ENCODE data around the gene PCCA.

PCCA gene

GRCh38 chr13:100483139-100483538, 394.2 kb downstream of the PCCA start:
- H3K27me3 Mint-ChIP-seq, result no peaks in the 10 kb centered on the region

GRCh38 chr13:100483841-100484381, 395.0 kb downstream of the PCCA start:
- Mint-ChIP-seq H3K4me3 (no peak overlapping the region), H3K9me3 (no peaks in the 10 kb centered on the region), H3K27ac (peak overlapping the region; percentile 1), H3K36me3 (no peaks in the 10 kb centered on the region), H3K27me3 (no peaks in the 10 kb centered on the region), H3K4me1 (peaks cover 16% of the 10 kb centered on the region)
- no peak for ATAC-seq (ENCODE audit: low read depth)
- no peak for DNase-seq (ENCODE audit: low spot score in 2 of 2)

More at GRCh38 chr13:100483139-100483538, 394.2 kb downstream of the PCCA start:
- Mint-ChIP-seq H3K27ac (peak overlapping the region; percentile 1), H3K9me3 (no peaks in the 10 kb centered on the region), H3K4me1 (peaks cover 16% of the 10 kb centered on the region), H3K4me3 (no peak overlapping the region), H3K36me3 (no peaks in the 10 kb centered on the region)
- DNase-seq (ENCODE audit: low spot score in 2 of 2) (no peak), ATAC-seq (ENCODE audit: low read depth) (no peak)

- Mint-ChIP-seq H3K4me1 (peaks cover 16% of the 10 kb centered on the region), H3K27me3 (no peaks in the 10 kb centered on the region), H3K27ac (no peak overlapping the region), H3K36me3 (no peaks in the 10 kb centered on the region), H3K4me3 (no peak overlapping the region), H3K9me3 (no peaks in the 10 kb centered on the region)
- no peak for DNase-seq (ENCODE audit: low spot score in 2 of 2)
- ATAC-seq (ENCODE audit: low read depth), result no peak
Observed at GRCh38 chr13:100484702-100485101, 395.8 kb downstream of the PCCA start.

GRCh38 chr13:100485265-100485664, 396.4 kb downstream of the PCCA start:
- no peak overlapping the region for H3K27ac Mint-ChIP-seq
- H3K4me3 Mint-ChIP-seq, result no peak overlapping the region
- no peaks in the 10 kb centered on the region for H3K9me3 Mint-ChIP-seq
- no peaks in the 10 kb centered on the region for H3K27me3 Mint-ChIP-seq
- DNase-seq (ENCODE audit: low spot score in 2 of 2), result no peak
- H3K4me1 Mint-ChIP-seq, result peaks cover 16% of the 10 kb centered on the region
- no peaks in the 10 kb centered on the region for H3K36me3 Mint-ChIP-seq
- ATAC-seq (ENCODE audit: low read depth), result no peak

- no peaks in the 10 kb centered on the region for H3K27me3 Mint-ChIP-seq
- ATAC-seq (ENCODE audit: low read depth) (no peak), DNase-seq (ENCODE audit: low spot score in 2 of 2) (no peak)
- H3K4me1 Mint-ChIP-seq, result no peaks in the 10 kb centered on the region
- H3K9me3 Mint-ChIP-seq, result no peaks in the 10 kb centered on the region
- no peak overlapping the region for H3K27ac Mint-ChIP-seq
- H3K4me3 Mint-ChIP-seq, result no peak overlapping the region
- H3K36me3 Mint-ChIP-seq, result peaks cover 2% of the 10 kb centered on the region
Observed at GRCh38 chr13:100490692-100491091, 401.8 kb downstream of the PCCA start.

GRCh38 chr13:100491164-100491842, 402.4 kb downstream of the PCCA start:
- H3K27me3 Mint-ChIP-seq, result no peaks in the 10 kb centered on the region
- no peak overlapping the region for H3K4me3 Mint-ChIP-seq
- no peak for ATAC-seq (ENCODE audit: low read depth)
- DNase-seq (ENCODE audit: low spot score in 2 of 2), result no peak
- peaks cover 2% of the 10 kb centered on the region for H3K36me3 Mint-ChIP-seq
- no peak overlapping the region for H3K27ac Mint-ChIP-seq
- H3K9me3 Mint-ChIP-seq, result no peaks in the 10 kb centered on the region
- H3K4me1 Mint-ChIP-seq, result no peaks in the 10 kb centered on the region

GRCh38 chr13:100493418-100493817, 404.5 kb downstream of the PCCA start:
- H3K36me3 Mint-ChIP-seq, result peaks cover 4% of the 10 kb centered on the region
- H3K4me3 Mint-ChIP-seq, result no peak overlapping the region
- DNase-seq (ENCODE audit: low spot score in 2 of 2), result no peak
- H3K4me1 Mint-ChIP-seq, result no peaks in the 10 kb centered on the region
- no peaks in the 10 kb centered on the region for H3K9me3 Mint-ChIP-seq
- no peak for ATAC-seq (ENCODE audit: low read depth)
- H3K27me3 Mint-ChIP-seq, result no peaks in the 10 kb centered on the region
- H3K27ac Mint-ChIP-seq, result no peak overlapping the region

- Mint-ChIP-seq H3K27ac (no peak overlapping the region), H3K36me3 (peaks cover 4% of the 10 kb centered on the region), H3K4me1 (no peaks in the 10 kb centered on the region), H3K27me3 (no peaks in the 10 kb centered on the region), H3K4me3 (no peak overlapping the region), H3K9me3 (no peaks in the 10 kb centered on the region)
- DNase-seq (ENCODE audit: low spot score in 2 of 2), result no peak
- no peak for ATAC-seq (ENCODE audit: low read depth)
Observed at GRCh38 chr13:100495455-100495854, 406.6 kb downstream of the PCCA start.

GRCh38 chr13:100497389-100497788, 408.5 kb downstream of the PCCA start:
- Mint-ChIP-seq H3K4me3 (no peak overlapping the region), H3K27me3 (no peaks in the 10 kb centered on the region), H3K9me3 (no peaks in the 10 kb centered on the region), H3K4me1 (no peaks in the 10 kb centered on the region), H3K27ac (no peak overlapping the region), H3K36me3 (peaks cover 2% of the 10 kb centered on the region)
- DNase-seq (ENCODE audit: low spot score in 2 of 2) (no peak), ATAC-seq (ENCODE audit: low read depth) (no peak)

- Mint-ChIP-seq H3K4me3 (no peak overlapping the region), H3K9me3 (no peaks in the 10 kb centered on the region), H3K27ac (no peak overlapping the region), H3K36me3 (peaks cover 2% of the 10 kb centered on the region), H3K4me1 (peaks cover 9% of the 10 kb centered on the region), H3K27me3 (peaks cover 8% of the 10 kb centered on the region)
- DNase-seq (ENCODE audit: low spot score in 2 of 2) (no peak), ATAC-seq (ENCODE audit: low read depth) (no peak)
Observed at GRCh38 chr13:100502446-100502845, 413.6 kb downstream of the PCCA start.

GRCh38 chr13:100503622-100504021, 414.7 kb downstream of the PCCA start:
- Mint-ChIP-seq H3K27ac (no peak overlapping the region), H3K36me3 (peaks cover 2% of the 10 kb centered on the region), H3K9me3 (no peaks in the 10 kb centered on the region), H3K4me3 (no peak overlapping the region), H3K27me3 (peaks cover 8% of the 10 kb centered on the region), H3K4me1 (peaks cover 9% of the 10 kb centered on the region)
- DNase-seq (ENCODE audit: low spot score in 2 of 2), result no peak
- ATAC-seq (ENCODE audit: low read depth), result no peak

- Mint-ChIP-seq H3K27me3 (peaks cover 8% of the 10 kb centered on the region), H3K4me3 (peak overlapping the region; percentile 62), H3K4me1 (peaks cover 9% of the 10 kb centered on the region), H3K9me3 (no peaks in the 10 kb centered on the region), H3K27ac (no peak overlapping the region), H3K36me3 (peaks cover 2% of the 10 kb centered on the region)
- no peak for DNase-seq (ENCODE audit: low spot score in 2 of 2)
- peak; percentile 41 for ATAC-seq (ENCODE audit: low read depth)
Observed at GRCh38 chr13:100506154-100506553, 417.3 kb downstream of the PCCA start.

- Mint-ChIP-seq H3K4me3 (peak overlapping the region; percentile 62), H3K4me1 (peaks cover 9% of the 10 kb centered on the region), H3K36me3 (peaks cover 2% of the 10 kb centered on the region), H3K9me3 (no peaks in the 10 kb centered on the region), H3K27me3 (peaks cover 8% of the 10 kb centered on the region), H3K27ac (no peak overlapping the region)
- ATAC-seq (ENCODE audit: low read depth), result peak; percentile 73
- no peak for DNase-seq (ENCODE audit: low spot score in 2 of 2)
Observed at GRCh38 chr13:100506600-100507422, 417.9 kb downstream of the PCCA start.

- Mint-ChIP-seq H3K4me1 (peaks cover 9% of the 10 kb centered on the region), H3K4me3 (no peak overlapping the region)
- ATAC-seq (ENCODE audit: low read depth), result no peak
Observed at GRCh38 chr13:100508455-100508854, 419.6 kb downstream of the PCCA start.

More at GRCh38 chr13:100508455-100508854, 419.6 kb downstream of the PCCA start:
- H3K9me3 Mint-ChIP-seq, result no peaks in the 10 kb centered on the region
- no peak for DNase-seq (ENCODE audit: low spot score in 2 of 2)
- H3K27ac Mint-ChIP-seq, result no peak overlapping the region
- H3K27me3 Mint-ChIP-seq, result peaks cover 5% of the 10 kb centered on the region
- H3K36me3 Mint-ChIP-seq, result no peaks in the 10 kb centered on the region
